ENCODE data around the gene DHRS3. TPM values are rescaled to one million over a fixed set of nuclear protein-coding genes. Genes with fewer than 3 reads are reported as not detected.

The DHRS3 gene
- total RNA-seq, 1 experiment from 2014 or later: 54.5 TPM

DNA sequence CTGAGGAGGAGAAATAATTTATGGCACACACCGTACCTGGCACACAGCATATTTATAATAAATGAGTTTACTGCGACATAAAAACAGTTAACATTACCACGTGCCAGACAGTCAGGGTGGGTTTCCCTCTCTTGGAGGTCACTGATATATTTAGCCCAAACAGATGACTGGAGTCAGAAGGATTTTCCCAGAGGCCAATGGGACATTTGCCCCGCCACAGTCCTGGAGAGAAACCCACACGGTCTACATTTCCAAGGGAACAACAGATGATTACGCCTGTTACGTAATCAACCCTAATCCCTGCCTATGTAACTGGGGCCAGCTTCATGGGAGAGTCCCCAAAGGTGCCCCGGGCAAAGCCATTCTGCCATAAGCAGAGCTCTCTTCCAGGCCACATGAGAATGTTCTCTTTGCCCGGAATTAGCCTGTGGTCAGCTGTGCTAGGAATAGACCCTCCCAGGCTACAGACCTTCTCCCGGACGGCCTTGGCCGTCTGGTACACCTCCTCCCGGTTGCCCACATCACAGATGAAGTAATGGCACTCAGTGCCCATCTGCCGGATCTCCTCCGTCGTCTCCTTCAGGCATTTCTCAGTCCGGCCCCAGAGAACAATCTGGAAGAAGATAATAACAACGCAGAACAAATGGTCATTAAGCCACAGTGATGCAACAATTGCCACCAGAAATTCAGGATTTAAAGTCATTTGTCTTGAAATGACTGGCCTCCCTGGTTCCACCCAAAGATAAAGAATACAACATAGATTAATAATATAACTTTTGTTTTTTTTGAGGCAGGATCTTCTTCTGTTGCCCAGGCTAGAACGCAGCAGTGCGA is 37.7 kb downstream of the DHRS3 start:
- Histone ChIP-seq H3K18ac (ENCODE audit: insufficient read length, low read depth, low read length) (no peak overlapping the region), H4K8ac (replicated peaks; ENCODE audit: insufficient read length, low read depth, low read length) (no peak overlapping the region), H3T11ph (ENCODE audit: low read length) (no peak overlapping the region), H3K9me3 (ENCODE audit: control insufficient read depth, low read depth, low read length) (no peaks in the 10 kb centered on the region), H3K14ac (ENCODE audit: insufficient read depth, low read length) (no peak overlapping the region), H2BK12ac (ENCODE audit: insufficient read length, low read depth, low read length) (no peak overlapping the region), H2BK120ac (ENCODE audit: low read depth, low read length, poor library complexity, severe bottlenecking) (no peak overlapping the region), H4K20me1 (ENCODE audit: control insufficient read depth, insufficient read depth, insufficient read length) (no peaks in the 10 kb centered on the region), H3K4me1 (ENCODE audit: insufficient read depth, low read length) (no peaks in the 10 kb centered on the region), H4K5ac (ENCODE audit: insufficient read length, low read depth, low read length) (no peak overlapping the region), H3K4ac (ENCODE audit: low read depth, low read length) (no peak overlapping the region), H2BK15ac (ENCODE audit: low read depth, low read length) (no peak overlapping the region), H4K91ac (ENCODE audit: insufficient read length, low read depth, low read length) (no peak overlapping the region), H3K79me1 (ENCODE audit: insufficient read depth, low read depth, low read length, poor library complexity, severe bottlenecking) (no peaks in the 10 kb centered on the region), H2AK5ac (ENCODE audit: insufficient read length, low read length) (no peak overlapping the region), H2BK20ac (ENCODE audit: low read depth, low read length, poor library complexity, severe bottlenecking) (no peak overlapping the region), H3K27ac (ENCODE audit: insufficient read length, low read depth, low read length) (no peak overlapping the region), H3K23me2 (ENCODE audit: insufficient read length, low read depth, low read length, poor library complexity, severe bottlenecking) (peaks cover 3% of the 10 kb centered on the region), H3K9ac (ENCODE audit: extremely low read depth, insufficient read length, low read length) (no peak overlapping the region), H3K79me2 (ENCODE audit: insufficient read depth, low read length) (no peaks in the 10 kb centered on the region), H3K56ac (ENCODE audit: insufficient read length, low read depth, low read length) (no peak overlapping the region), H3K23ac (ENCODE audit: insufficient read length, low read depth, low read length) (no peak overlapping the region), H2BK5ac (ENCODE audit: insufficient read length, low read length) (no peak overlapping the region), H3K4me2 (ENCODE audit: insufficient read depth, insufficient read length, low read length) (no peak overlapping the region), H2AFZ (ENCODE audit: low read length) (no peak overlapping the region), H3K27me3 (ENCODE audit: insufficient read depth, low read length) (no peaks in the 10 kb centered on the region)
- H3K36me3 Mint-ChIP-seq (ENCODE audit: insufficient read depth in 1 of 3, low read depth in 3 of 3): peaks cover 1 to 54% (median 47%) of the 10 kb centered on the region in 3 experiments; a peak in 5 of 7 replicates
- no peak for DNase-seq
- H3K4me3 Mint-ChIP-seq: no peak overlapping the region
- H3K4me1 Mint-ChIP-seq: peaks cover 0 to 5% of the 10 kb centered on the region in 2 experiments; a peak in 1 of 4 replicates
- peak overlapping the region in 1 of 3 experiments; percentile 69; a peak in 2 of 7 replicates for H3K27ac Mint-ChIP-seq
- no CpG with 5 or more reads among the region's 20 CpGs for WGBS (ENCODE audit: extremely low coverage, insufficient read length, low lambda C conversion rate)
- H3K9me3 Mint-ChIP-seq: peaks cover 0 to 3% of the 10 kb centered on the region in 2 experiments; a peak in 1 of 5 replicates
- TF ChIP-seq, protein P1, sequence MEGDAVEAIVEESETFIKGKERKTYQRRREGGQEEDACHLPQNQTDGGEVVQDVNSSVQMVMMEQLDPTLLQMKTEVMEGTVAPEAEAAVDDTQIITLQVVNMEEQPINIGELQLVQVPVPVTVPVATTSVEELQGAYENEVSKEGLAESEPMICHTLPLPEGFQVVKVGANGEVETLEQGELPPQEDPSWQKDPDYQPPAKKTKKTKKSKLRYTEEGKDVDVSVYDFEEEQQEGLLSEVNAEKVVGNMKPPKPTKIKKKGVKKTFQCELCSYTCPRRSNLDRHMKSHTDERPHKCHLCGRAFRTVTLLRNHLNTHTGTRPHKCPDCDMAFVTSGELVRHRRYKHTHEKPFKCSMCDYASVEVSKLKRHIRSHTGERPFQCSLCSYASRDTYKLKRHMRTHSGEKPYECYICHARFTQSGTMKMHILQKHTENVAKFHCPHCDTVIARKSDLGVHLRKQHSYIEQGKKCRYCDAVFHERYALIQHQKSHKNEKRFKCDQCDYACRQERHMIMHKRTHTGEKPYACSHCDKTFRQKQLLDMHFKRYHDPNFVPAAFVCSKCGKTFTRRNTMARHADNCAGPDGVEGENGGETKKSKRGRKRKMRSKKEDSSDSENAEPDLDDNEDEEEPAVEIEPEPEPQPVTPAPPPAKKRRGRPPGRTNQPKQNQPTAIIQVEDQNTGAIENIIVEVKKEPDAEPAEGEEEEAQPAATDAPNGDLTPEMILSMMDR (conservative IDR thresholded peaks at IDR 0.05): no peak
- H3K27me3 Mint-ChIP-seq (ENCODE audit: low read depth): no peaks in the 10 kb centered on the region

All from H9 (cell line).